Left renal cortex interstitium (tissue), 4 donors: ENCODE results near the gene CIDEB. TPM values are rescaled to one million over a fixed set of nuclear protein-coding genes. Genes with fewer than 3 reads are reported as not detected.

ENCODE experiments used
- DNase-seq, 4 donors: peaks; one replicate each; pipeline ENCODE4 v3.0.0-alpha.2; 2013; ENCODE audit warnings: low read depth in 4 of 4, low spot score in 2 of 4, missing footprints in 1 of 4
- polyA plus RNA-seq, 4 donors: library from polyadenylated mRNA; unstranded; fragments of 120-200 nt; gene quantifications; one replicate each; pipeline ENCODE4 v1.2.1, GENCODE V29; 2013; ENCODE audit not compliant: insufficient read length in 4 of 4

CIDEB gene
- polyA plus RNA-seq, 4 donors, result 22.4 to 25.3 (median 23.9) TPM

- no peak for DNase-seq
Measured at GRCh38 chr14:24293525-24293924, 14.3 kb downstream of the CIDEB start.

GRCh38 chr14:24292118-24292807, 15.5 kb downstream of the CIDEB start:
- DNase-seq, result no peak

GRCh38 chr14:24291446-24292117, 16.2 kb downstream of the CIDEB start:
- no peak for DNase-seq

GRCh38 chr14:24290746-24291145, 17.0 kb downstream of the CIDEB start:
- DNase-seq, result no peak

- no peak for DNase-seq
Measured at GRCh38 chr14:24289649-24290280, 18.0 kb downstream of the CIDEB start.

GRCh38 chr14:24286996-24287395, 20.8 kb downstream of the CIDEB start:
- no peak for DNase-seq

- DNase-seq, result no peak
Measured at GRCh38 chr14:24285351-24285750, 22.4 kb downstream of the CIDEB start.

GRCh38 chr14:24284501-24285035, 23.2 kb downstream of the CIDEB start:
- no peak for DNase-seq

GRCh38 chr14:24283796-24284460, 23.8 kb downstream of the CIDEB start:
- DNase-seq, result no peak

GRCh38 chr14:24282736-24283135, 25.0 kb downstream of the CIDEB start:
- no peak for DNase-seq

GRCh38 chr14:24281636-24282035, 26.1 kb downstream of the CIDEB start:
- no peak for DNase-seq

- no peak for DNase-seq
Measured at GRCh38 chr14:24280797-24281460, 26.8 kb downstream of the CIDEB start.

- DNase-seq, result no peak
Measured at GRCh38 chr14:24279301-24280186, 28.2 kb downstream of the CIDEB start.

GRCh38 chr14:24278424-24278823, 29.4 kb downstream of the CIDEB start:
- DNase-seq, result no peak

GRCh38 chr14:24277606-24278321, 30.0 kb downstream of the CIDEB start:
- no peak for DNase-seq

- DNase-seq, result no peak
Measured at GRCh38 chr14:24277071-24277470, 30.7 kb downstream of the CIDEB start.

- no peak for DNase-seq
Measured at GRCh38 chr14:24274101-24274543, 33.7 kb downstream of the CIDEB start.

- DNase-seq, result no peak
Measured at GRCh38 chr14:24273422-24273998, 34.3 kb downstream of the CIDEB start.
